NCI-H2081 (cell line): Measurements from ENCODE around the gene CDH22.

Experiments used
- DNase-seq, 2 experiments: peaks; one replicate each; lab custom pipeline; 2025; lab: John Stamatoyannopoulos, UW

CDH22 gene

GRCh38 chr20:46324379-46324778, 16.1 kb upstream of the CDH22 start:
- no peak for DNase-seq

DNA sequence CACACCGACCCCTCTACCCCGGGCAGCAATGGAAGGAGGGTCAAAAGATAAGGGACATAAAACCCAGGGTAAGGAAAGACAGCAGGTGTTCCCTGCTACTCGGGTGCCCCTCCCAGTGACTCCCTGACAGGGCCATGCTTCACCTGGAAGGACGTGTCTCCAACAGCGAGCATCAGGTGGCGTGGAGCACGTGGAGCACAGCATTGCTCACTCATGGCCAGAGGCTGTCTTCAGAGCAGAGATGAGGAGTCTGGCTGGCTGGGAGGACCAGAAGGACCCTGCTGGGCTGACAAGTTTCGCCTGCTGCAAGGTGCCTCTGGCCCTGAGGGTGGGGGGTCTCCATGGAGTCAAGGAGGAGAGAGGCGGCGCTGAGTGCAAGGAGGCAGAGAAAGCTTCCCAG, 15.3 kb upstream of the CDH22 start:
- DNase-seq, result no peak

DNA sequence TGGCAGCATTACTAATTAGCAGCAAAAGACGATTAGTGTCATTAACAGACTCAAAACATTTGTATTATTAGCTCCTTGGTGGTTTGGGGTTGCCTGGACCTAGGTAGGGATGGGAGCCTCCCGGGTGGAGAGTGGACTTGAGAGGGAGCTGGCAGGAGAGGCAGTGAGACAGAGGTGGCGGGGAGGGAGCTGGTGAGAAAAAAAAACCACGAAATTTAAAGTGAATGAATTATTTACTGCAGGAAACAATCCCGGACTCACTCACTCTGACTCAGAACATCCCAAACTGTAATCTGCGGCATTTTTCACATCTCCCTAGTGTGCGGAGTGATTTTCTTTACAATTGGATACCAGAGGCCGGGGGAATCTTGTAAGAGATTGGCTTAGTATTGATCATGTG, 14.3 kb upstream of the CDH22 start:
- DNase-seq, result no peak

DNA sequence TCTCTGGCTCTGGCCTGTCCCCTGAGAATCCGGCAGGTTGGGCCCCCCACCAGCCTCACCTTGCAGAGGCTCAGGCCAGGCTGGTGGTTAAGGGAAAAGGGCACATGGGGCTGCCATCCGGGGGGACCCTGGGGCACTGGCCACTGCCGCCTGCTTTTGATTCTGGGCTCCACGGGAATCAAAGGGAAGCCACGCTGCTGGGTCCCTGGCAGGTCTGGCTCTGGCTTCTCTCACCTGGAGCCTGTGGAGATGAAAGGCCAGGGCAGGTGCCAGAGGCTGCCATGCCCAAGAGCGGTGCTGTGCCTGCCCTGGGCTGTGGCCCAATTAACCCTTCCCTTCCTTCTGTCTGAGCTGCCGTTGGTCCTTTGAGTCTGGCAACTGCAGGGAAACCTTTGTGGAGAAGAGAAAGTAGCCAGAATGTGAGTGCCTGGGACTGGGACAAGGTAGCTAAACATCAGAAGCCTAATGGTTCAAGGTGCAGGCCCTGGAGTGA, 9.4 kb upstream of the CDH22 start:
- DNase-seq, result peak; percentile 30 to 75

- peak; percentile 73 to 87 for DNase-seq
These were observed 8.8 kb upstream of the CDH22 start for GRCh38 chr20:46316984-46317684.

DNA sequence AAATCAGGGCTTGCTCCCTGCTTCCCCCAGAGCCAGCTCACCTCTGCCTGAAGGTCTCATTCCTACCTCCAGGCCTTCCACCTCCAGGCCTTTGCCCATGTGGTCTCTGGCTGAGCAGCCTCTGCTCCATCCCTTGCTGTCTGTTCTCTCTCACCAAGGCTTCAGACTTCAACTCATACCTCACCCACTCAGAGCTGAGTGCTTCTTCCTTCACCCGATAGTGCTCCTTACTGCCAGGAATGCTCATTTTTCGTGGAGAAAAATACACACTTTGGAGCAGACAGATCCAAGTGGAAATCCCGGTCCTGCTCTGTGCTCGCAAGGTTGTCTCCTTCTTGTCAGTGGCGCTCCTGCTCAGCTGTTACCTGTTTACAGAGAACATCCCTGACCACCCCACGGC, 7.0 kb upstream of the CDH22 start:
- DNase-seq, result no peak

DNA sequence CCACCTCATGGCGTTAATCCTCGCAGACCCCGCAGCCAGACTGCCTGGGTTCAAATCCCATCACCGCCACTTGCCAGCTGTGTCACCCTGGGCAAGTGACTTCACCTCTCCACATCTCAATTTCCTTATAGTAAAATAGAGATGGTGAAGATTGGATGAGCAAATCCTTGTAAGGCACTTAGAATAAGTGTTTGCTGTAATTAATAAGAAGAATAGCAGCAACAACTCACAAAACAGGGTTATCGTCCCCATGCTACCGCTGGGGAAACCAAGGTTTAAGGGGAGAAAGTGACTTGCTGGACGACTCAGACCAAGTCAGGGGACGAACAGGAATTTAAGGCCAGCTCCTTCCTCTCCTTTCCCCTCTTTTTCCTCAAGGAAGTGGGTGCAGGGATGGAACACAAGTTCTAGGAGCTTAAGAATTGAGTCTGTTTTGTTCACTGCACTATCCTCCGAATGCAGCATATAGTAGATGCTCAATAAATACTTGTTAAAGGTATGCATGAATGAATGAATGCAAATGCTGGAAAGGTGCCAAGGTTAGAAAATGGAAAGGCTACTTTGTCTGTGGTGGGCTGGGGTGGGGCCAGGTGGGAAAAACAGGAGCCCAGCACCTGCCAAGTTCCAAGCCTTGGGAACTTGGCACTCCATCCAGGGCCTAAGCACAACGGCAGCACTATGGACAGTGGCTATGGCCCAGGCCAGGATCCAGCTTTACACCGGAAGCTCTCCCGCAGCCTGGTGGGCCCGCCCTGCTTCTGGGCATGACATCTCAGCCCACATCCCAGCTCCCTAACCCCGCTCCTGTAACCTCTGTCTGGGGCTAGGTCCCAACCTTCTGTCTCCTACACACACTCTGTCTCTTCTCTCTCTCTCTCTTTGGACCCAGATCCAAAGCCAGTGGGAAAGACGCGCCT, 4.9 kb upstream of the CDH22 start:
- DNase-seq, result no peak

DNA sequence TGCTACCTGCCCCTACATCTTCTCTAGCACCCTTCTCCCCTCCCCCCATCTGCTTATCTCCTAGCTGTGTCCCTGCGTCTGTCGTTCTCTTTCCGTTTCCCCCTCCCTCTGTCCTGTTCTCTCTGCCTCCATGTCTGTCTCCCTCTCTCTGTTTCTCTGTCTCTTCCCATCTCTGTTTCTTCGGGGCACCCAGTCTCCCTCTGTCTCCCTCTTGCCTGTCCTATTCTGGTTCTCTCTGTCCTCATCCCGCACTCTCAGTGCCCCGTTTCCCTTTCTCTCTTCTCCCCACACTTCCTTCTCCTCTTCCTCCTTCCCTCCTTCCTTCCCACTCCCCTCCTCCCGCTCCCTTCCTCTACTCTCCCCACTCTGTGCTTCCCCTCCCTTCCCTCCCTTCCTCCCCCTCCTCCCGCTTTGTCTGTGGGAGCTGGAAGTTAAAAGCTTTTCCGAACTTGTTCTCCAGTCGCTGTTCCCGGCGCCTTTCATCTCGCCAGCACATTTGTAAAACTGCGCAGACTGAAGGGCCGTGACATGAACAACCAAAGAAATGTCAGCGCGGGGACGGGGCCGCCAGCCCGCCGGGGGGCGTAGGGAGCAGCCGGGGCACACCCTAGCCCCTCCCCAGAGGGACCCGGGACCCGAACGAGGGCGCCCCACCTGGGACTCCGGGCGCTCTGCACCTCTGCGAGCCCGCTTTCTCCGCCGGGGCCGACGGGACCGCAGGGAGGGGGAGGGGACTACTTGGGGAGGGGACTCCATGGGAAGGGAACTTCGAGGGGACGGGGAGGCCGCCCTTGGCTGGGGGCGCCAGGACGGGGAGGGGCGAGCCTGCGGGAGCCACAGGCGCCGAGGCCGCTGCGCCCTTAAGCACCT, 4.0 kb upstream of the CDH22 start:
- DNase-seq, result no peak

DNA sequence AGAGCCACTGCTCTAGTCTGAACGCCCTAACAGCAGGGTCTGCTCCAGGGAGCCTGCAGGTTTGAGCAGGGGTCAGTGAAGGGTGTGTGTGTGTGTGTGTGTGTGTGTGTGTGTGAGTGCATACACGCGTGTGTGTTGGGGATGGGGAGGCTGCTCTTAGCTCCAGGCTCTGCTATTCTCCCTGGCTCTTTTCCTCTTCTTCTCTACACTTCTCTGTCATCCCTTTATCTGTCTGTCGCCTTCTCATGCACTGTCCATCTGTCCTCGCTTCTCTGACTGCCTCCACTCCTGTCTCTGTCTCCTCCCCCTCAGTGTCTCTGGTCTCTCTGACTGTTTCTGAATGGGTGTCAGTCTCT, 3.4 kb upstream of the CDH22 start:
- no peak for DNase-seq

- DNase-seq, result no peak
These were observed 2.8 kb upstream of the CDH22 start for GRCh38 chr20:46311039-46311650.

DNA sequence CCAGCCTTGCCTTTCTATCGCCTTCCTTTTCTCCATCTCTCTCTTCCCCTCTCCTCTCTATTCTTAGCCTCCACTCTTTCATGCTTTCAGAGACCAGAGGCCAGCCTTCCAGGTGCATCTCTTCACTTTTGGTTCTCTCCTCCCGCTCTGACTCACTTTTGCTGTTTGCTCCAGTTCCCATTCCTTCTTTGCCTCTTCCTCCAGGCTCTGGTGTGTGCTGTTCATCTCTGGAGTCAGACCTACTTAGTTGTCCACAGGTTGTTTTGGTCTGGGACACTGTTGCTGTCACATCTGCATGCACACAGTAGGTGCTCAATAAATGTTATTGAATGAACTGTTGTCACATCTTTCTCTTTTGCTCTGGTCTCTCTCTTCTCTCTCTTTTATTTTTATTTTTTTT, 1.6 kb upstream of the CDH22 start:
- no peak for DNase-seq

DNA sequence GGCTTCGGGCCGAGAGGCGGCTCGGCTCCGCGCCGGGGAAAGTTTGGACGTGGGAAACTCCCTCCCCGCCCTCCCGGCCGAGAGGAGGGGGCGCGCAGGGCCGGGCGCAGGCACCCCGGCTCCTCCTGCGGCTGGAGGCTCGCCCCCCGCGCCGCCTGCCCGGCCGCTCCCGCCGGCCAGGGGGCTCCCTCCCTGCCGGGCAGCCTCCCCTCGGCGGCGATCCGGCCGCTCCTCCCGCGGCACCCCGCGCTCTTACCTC, 370 bp downstream of the CDH22 start:
- DNase-seq, result no peak

- peak; percentile 45 to 57 for DNase-seq
These were observed 929 bp downstream of the CDH22 start for GRCh38 chr20:46307139-46307998.

GRCh38 chr20:46306743-46307138, 1.6 kb downstream of the CDH22 start:
- DNase-seq, result no peak

DNA sequence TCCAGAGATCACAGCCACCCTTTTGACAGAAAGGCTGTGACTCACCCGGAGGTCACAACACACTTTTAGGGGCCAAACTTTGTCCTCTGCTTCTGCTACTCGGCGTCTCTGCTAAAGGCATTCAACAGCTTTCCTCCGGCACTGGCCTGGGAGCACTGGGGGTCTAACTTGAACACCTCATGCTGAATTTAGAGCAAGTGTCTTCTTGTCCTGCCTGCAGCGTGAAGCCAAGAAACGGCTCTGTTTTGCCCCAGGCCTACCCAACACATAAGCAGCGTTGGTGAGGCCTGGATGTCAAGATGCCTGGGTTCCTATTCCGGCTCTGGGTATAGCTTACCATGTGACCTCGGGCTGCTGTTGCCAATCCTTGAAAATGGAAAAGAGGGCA, 2.3 kb downstream of the CDH22 start:
- no peak for DNase-seq

DNA sequence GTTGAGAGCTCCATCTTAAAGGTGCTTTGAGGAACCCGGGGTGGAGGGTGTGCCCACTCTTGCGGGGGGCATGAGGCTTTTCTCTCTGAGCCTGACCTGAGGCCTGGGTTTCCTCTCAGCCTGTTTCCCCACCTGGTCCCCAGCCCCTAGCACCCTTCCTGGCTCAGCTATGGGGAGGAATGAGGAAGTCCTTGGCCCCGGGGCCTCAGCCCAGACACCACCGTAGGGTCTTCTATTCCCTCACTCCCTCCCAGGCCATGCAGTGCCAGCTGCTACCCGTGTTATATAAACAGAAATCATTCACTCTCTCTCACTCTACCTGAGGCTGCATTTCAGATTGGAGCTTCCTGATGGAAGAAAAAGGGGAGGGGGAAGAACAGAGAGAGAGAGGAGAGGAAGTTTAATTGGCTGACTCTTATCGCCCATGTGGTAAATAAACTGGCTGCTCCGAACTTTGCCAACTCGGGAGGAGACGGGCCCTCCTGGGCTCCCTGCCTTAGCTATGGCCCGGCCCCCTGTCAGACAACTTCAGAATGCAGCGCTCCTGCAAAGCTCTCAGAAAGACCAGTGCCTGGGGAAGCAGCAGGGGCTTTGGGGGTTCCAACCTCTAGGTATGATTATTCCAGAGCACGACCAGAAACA, 2.8 kb downstream of the CDH22 start:
- DNase-seq, result no peak

DNA sequence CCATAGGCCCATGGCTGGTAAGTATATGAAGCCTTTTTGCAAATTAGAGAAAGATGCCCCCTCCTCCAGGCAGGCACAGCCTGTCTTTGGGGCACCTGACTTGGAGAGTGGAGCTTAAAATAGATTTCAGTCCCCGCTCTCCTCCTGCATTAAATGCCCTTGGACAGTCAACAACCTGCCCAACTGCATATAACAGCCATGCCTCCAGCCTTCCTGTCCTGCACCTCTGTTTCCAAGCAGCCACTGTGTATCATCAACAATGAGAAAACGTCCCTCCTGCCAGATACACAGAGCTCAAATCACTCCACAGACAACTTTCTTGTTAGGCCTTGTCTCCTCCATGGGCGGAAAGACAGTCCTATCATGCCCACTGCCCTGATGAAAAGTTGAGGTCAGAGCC, 3.4 kb downstream of the CDH22 start:
- DNase-seq, result no peak

- no peak for DNase-seq
These were observed 3.9 kb downstream of the CDH22 start for GRCh38 chr20:46304361-46304760.

DNA sequence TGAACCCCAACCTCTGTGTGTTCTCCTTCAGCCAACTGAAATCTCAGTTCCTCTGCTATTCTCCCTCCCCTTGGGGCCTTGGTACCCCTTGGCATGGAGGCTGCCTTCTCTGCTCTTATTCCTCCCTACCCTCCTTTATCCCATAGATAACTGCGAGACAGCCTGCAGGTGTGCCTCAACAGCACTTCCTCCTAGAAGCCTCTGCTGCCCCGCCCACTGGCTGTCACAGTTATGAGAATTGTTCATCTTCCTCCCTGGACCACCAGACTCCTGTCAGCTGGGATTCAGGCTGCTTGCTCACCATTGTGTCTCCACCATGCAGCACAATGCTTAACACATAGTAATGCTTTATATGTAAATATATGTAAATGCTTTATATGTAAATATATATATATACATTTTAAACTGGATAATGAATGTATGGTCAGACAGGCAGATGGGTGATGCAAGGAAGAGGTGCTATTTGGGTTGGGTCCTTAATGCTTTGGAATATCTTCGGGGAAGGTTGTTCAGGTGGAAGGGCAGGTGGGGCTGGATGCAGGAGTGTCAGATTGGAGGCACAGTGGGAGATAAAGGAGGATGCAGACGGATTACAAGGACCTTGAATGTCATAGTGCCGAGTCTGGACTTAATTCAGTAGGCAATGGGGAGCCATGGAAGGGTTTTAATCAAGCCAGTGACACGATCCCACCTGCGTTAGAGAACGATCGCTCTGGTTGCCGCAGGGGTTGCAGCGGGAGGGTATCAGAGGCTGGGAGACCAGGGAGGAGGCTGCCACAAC, 4.9 kb downstream of the CDH22 start:
- no peak for DNase-seq

- DNase-seq, result no peak
These were observed 6.2 kb downstream of the CDH22 start for GRCh38 chr20:46302106-46302505.
